ENCODE data around the gene BAMBI.

The BAMBI gene

DNA sequence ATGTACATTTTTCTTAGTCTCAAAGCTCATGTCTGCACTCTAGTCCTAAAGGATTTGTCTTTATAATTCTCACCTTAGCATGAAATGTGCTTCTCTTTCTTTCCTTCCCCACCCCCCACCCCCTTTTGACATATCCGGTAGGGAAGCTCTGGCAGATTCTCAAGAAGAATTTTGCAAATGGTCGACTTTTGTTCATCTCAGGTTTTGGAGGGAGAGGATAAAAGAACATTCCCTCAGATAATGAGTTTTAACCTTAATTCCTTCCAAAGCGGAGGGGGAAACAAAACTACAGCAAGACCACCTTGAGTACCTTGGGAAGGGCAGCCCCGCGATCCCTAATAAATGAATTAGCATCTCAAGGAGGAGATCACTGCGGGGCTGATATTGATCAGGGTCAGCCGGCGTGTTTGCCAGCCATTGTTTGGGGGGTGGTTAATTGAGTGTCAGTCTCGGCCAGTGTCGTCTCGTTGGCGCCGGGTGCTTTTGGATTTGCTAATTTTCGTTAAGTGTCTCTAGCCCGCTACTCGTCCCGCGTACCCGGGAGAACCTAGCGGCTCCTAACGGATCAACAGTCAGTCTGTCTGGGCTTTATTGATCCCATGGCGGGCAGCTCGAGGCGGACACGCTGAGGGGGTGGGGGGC lies 874 bp upstream of the BAMBI start:
- peak; percentile 44 for DNase-seq

DNA sequence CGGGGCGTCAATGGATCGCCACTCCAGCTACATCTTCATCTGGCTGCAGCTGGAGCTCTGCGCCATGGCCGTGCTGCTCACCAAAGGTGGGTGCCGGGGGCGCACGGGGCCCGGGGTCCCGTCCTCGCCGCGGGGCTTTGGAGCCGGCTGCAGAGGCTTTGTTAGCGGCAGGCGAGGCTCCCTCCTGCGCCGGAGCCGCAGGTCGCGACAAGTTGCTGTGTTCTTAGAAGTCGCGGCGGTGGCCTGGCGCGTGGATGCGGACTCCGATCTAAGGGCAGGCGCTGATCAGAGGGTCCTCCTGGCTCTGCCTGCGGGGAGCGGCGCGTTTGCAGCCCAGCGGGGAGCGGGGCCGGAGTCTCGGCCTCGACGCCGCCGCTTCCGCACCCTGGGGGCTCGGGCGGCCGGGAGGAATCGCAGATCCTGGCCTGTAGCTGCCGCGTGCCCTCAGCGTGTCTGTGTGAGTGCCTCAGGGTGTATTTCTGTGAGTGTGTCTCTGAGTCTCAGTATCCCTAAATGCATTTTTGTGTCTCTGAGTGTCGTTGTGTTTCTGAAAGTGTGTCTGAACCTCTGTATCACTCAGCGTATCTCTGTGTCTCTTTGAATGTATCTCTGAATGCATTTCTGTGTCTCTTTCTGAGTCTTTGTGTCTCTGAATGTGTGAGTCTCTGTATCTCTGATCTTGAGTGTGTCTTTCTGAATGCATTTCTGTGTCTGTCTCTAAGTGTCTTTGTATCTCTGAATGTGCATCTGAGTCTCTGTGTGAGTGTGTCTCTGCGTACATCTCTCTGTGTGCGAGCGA lies 766 bp downstream of the BAMBI start:
- DNase-seq, result peak; percentile 44

DNA sequence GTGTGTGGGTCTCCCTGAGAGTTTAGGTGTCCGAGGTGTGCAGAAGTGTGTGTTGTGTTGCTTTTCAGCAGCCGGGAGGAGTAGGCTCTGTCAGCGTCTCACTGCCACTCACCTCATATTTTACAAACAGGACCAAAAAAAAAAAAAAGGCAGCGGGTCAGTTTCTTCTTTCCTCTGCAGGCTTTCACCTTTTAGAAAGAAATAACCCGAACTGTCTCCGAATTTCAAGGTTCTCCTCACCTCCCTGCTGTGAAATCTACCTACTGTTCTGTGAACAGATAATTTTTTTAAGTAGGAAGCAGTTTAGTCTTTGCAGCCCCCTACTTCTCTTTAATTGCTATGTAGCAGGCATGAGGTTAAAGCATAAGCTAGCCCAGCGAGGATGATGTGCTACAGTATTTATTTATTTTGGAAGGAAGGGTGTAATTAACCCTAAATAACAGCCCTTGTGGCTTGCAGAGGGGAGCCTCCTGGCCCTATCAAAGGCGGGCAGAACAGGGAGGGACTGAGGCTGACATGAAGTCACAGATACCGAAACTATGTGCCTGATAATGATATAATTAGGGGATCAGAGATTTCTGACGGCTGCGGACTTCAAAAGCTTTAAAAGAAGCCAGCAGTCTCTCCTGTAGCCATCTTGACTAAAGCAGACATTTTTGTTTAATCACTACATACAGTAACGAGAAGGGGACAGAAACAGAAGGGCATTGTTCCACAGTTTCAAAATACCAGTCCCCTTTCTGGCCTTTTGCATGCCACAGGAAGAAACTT lies 1.6 kb downstream of the BAMBI start:
- no peak for DNase-seq

DNA sequence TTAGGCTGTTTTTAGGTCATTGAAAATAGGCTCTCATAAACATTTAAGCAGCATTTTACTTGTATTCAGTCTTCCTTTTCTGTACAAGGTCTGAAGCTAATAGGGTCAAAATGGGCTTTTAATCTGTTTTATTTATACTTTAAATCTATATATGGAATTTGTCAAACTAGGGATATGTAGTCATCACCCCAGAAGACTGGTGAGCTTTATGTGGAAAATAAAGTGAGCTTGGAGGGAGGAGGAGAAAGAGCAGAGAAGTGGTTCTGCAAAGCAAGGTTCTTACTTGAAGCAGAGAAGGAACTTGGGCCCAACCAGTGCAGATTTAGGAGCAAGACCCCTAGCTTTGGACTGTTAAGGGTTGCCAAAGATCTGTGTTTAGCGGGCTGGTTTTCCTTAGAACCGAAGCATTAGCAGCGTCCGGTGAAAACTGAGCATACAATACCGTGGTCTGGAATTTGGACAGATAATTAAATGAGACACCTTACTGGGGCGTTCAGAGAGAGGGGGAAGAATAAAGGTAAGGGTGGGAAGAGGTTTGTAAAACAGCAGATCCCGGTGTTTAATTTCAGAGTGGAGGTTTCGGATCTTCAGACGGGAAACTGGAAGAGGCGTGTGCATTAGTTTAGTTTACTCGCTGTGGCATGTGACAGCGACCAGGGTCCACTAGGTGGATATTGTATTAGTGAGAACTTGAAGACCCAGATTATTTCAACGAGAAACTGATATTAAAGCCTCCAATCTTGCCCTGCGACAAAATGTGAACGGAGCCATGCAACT lies 2.4 kb downstream of the BAMBI start:
- no peak for DNase-seq

DNA sequence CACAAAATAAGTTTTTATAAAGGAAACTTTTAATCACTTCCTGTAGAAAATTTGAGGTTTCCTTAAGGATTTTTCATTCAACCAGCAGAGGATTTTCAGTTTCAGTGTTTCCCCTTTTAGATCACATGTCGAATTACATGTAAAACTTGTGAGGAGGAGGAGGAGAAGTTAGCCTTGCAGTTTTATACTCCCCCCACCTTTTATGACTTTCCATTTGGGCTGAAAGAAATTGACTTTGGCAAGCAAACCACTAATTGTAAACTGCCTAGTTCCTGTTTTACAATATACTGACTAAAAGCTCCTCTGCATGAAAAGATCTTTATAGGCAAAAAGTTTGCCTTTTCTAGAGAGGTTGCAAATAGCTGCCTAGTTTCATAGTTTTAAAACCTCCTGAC lies 3.0 kb downstream of the BAMBI start:
- DNase-seq, result no peak

DNA sequence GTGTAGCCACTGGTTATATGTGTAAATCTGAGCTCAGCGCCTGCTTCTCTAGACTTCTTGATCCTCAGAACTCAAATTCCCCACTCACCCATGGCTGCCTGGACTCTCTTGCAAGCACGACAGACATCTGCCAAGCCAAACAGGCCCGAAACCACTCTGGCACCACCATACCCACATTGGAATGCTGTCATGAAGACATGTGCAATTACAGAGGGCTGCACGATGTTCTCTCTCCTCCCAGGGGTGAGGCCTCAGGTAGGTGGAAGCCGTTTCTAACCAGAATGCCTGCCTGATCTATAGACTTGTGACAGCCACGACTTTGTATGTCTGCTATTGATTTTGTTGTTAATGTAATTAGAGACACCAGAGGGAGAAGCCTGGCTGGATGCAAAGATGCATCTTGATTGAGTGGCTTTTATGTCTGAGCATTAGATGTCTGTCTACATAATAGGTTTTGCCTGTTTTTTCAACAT lies 4.0 kb downstream of the BAMBI start:
- peak; percentile 71 for DNase-seq

DNA sequence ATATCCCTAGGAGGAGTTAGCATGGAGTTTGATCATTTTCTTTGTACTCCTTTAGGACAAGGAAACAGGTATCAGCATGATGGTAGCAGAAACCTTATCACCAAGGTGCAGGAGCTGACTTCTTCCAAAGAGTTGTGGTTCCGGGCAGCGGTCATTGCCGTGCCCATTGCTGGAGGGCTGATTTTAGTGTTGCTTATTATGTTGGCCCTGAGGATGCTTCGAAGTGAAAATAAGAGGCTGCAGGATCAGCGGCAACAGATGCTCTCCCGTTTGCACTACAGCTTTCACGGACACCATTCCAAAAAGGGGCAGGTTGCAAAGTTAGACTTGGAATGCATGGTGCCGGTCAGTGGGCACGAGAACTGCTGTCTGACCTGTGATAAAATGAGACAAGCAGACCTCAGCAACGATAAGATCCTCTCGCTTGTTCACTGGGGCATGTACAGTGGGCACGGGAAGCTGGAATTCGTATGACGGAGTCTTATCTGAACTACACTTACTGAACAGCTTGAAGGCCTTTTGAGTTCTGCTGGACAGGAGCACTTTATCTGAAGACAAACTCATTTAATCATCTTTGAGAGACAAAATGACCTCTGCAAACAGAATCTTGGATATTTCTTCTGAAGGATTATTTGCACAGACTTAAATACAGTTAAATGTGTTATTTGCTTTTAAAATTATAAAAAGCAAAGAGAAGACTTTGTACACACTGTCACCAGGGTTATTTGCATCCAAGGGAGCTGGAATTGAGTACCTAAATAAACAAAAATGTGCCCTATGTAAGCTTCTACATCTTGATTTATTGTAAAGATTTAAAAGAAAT lies 4.8 kb downstream of the BAMBI start:
- DNase-seq, result no peak

DNA sequence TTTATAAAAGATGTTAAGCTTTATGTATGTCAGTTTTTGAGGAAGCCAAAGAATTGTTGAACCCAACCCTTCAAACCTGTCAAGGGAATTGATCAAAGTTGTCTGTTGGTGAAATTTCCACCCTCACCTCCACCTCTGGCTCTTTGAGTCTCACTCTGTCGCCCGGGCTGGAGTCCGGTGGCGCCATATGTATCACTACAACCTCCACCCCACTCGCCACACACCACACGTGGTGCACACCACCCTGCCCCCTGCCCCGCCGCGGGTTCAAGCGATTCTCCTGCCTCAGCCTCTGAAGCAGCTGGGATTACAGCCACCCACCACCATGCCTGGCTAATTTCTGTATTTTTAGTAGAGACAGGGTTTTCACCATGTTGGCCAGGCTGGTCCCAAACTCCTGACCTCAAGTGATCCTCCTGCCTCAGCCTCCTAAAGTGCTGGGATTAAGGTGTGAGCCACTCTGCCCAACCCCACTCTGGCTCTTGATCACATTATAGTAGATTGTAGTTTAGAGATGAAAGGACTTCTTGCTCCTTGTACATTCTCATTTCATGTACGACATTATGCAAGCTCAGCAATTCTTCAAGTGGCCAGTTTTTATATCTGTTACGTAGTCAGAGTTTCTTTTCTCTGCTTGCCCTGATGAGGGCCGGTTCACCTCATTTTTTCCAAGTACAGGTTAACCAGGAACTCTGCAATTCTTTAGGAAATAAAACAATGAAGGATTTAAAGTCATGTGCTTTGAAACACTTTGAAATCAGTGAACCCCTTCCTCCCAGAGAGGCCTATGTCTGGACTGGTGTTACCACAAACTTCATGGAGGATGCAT lies 7.0 kb downstream of the BAMBI start:
- no peak for DNase-seq

DNA sequence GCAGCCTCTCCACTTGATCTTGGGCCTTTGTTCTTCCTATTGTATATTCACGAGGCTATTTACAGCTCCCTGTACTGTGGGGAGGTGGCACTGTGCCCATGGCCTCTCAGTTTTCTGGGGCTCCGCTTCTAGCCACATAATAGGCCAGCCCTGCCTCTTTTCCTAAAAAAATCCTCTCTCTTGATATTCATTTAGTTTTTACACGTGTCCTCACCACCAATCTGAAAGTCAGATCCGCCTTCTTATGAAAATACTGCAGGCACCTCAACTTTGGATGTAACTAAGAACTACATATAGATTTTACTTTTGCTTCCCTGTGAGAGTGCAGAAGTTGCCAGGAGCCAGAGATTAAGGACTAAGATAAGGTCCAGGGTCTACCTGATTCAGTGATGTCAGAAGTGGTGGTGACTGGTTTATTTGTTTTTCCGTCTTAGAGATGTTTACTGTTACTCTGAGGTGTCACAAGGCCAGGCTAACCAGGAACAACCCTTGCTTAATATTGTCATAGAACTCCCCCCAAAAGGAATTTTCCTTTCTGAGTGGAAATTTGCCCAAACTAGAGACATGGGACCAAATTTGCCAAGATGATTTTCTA lies 7.8 kb downstream of the BAMBI start:
- DNase-seq, result no peak

DNA sequence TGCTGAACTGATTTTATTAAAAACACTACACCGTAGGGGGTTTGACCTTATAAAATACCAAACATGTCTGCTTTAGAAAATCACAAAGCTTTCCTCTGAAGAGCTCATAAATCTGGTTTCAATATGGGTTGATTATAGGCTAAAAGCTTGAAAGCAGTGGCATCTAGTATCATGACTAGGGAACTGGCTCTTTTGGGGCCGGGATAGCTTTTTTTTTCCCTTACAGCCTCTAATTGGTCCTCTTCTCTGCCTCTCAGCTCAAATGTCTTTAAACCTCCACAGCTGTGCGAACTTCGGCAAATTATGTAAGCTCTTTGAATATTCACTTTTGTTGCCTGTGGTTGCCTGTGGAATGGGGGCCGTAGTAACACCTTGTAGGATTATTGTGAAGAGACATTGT lies 8.4 kb downstream of the BAMBI start:
- no peak for DNase-seq

DNA sequence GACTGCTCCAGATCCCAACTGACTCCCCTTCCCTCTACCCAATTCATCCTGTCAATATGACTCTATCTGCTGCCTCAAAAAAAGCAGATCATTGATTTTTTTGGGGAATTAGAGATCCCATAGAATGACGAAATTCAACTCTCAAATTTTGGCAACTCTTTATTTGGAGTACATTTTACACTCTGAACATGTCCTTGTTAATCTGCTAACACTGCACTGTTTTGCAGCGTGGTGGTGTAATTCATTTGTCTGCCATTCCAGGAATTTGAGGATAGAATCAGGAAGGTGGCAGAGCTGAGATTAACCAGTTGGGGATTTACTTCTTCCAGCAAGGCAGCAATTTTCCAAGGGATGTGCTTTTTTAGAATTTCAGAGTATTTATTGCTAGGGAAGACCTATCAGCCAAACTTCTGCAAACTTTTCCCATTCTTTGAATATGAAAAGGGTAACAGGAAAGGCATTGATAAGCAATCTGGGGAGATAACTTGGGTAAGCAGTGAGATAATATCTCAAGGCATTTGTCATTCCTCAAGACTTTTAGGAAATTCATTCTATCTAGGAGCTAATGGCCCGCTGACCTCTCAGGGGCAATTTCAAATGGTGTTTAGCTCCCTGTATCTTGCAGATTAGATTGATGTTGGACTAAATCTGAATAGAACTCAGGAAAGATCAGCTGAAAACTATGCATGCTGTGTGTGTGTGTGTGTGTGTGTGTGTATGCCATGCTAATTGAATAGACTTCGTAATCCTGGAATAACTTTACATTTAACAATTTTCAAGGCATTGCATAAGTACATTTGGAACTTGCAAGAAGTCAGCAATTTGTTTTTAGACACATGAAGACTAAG lies 9.7 kb downstream of the BAMBI start:
- DNase-seq, result no peak

DNA sequence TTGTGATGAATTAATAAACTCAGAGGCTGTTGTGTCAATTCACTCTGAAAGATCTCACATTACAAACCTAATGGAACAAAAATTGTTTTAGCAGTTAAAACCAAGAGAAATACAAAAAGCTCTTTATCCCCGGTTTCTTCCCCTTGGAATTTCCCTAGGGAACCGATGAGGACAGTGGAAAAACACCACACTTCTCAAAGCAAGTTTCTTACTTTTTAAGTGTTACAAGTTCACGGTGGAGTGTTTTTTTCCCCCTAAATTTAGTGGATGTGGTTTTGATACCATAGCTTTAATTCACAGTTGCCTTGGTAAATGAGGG lies 10.3 kb downstream of the BAMBI start:
- DNase-seq, result no peak

DNA sequence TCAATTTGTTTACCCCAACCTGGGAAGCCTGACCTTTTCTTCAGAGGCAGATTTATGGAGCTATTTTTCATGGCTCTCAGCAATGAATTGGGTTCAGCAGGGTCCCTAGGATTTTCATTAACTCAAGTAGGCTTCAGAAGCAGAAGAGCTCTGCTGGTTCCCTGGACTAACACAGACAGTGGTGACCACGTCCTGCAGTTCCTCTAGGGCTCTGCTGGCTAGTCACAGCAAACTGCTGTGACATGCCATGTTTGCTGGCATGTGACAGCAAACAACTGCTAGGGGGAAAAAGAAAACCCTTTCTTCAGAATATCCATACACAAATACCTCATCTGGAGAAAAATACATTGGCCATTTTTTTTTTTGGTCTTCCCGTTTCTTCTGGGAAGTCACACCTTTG lies 13.2 kb downstream of the BAMBI start:
- DNase-seq, result no peak

DNA sequence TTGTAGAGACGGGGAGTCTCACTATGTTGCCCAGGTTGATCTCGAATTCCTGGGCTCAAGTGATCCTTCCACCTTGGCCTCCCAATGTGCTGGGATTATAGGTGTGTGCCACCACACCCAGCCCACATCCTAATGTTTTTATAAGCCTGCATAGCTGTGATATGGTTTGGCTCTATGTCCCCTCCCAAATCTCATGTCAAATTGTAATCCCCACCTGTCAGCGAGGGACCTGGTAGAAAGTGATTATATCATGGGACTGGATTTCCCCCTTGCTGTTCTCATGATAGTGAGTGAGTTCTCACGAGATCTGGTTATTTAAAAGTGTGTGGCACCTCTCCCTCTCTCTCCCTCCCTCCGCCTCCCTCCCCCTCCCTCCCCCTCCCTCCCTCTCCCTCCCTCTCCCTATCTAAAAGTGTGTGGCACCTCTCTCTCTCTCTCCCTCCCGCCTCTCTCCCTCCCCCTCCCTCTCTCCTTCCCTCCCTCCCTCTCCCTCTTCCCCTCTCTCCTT lies 13.9 kb downstream of the BAMBI start:
- DNase-seq, result no peak

DNA sequence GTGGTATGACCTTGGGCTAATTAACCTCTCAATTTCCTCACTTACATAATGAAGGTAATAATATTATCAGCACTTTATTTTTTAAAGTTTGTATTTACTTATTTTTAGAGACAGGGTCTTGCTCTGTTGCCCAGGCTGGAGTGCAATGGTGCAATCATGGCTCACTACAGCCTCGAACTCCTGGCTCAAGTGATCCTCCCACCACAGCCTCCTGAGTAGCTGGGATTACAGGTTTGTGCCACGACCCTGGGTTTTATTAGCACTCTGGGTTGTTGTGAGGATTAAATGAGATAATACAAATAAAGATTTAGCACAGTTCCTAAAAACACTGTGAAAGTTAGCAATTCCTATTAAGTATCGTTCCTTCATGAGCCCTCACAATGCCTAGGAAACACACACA lies 14.7 kb downstream of the BAMBI start:
- DNase-seq, result no peak

DNA sequence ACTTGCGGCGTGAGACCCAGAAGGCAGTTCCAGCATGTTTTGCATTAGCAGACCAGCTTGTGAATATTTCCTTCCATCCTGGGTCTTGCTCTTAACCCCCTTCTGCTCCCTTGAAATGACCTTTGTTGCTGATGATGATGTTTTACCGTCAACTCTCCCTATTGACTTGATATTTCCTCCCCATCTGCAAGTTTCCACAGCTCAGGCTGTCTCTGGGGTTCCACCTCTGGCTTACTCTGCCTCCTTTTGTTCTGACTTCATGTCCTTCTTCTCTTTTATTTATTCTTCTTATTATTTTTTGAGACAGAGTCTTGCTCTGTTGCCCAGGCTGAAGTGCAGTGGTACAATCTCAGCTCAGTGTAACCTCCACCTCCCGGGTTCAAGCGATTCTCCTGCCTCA lies 17.2 kb downstream of the BAMBI start:
- no peak for DNase-seq

DNA sequence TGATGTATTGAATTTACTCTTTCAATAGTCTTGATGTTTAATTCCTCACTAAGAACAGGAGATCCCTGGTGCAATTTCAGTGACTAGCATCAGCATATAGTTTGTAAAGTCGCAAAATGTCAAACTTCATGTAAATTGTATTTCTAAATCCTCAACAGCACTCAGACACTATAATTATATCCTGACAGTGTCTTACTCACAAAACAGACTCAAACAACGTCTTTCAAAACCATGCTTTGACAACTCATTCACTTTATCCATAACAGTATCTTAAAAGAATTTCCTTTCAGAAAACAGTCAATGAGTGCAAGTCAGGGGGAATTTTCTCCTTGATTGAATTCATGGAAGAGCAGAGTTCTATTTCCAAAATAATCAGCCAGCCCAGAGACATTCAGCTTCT lies 20.8 kb downstream of the BAMBI start:
- DNase-seq, result no peak

DNA sequence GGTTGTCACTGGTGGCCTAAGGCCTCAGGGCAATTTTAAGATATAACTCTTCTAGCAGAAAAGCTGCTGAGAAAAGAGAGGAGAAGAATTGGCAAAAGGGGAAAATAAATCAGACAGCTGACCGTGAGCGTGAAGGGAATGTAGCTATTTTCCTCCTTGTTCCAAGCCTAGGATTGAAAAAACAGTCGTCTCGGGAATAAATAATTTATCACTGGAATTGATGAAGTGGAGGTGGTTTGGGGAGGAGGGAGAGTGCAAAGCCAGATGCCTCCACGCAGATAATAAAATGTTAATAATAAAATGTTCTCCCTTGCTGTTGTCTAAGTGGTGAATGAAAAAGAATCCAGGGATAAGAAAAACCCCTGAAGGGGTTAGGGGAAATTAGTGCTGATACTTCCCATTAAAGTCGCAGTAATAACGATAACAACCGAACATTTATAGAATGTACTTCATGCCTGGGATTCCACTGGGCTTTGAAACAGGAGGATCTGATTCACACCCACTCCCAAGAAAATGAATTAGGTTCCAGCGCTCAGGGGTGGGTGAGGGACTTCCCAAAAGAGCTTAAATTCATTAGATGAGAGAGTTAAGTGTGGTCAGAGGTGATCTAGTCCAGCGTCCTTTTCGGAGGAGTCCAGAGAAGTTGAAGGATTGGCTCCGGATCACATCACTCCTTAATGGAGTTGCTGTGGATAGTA lies 27.3 kb downstream of the BAMBI start:
- DNase-seq, result no peak

DNA sequence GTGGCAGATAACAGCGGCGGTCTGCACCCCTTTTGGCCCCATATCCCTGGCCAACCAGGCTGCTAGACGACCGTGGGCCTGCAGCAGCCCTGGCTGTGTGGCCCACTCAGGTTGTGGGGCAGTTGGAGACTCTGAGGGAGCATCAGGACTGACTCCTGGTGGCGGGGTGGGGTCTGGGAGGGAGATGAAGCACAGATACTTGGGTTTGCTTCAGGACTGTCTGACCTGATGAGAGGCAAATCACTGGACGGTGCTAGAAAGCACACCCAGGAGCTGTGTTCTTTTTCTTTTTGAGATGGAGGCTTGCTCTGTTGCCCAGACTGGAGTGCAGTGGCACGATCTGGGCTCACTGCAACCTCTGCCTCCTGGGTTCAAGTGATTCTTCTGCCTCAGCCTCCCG lies 28.2 kb downstream of the BAMBI start:
- DNase-seq, result no peak

Measured in left hindlimb (tissue), 1 donor.